DND-41 (cell line): ENCODE data around the gene KAT2B.

Experiments used
- EZH2 ChIP-seq: IDR thresholded peaks from 3 replicates; pipeline ENCODE4 v1.6.1; 2012; ENCODE audit warnings: borderline replicate concordance, low read depth, mild to moderate bottlenecking, moderate library complexity, low read length, inconsistent platforms; ENCODE audit not compliant: severe bottlenecking
- TF ChIP-seq, protein P1 (sequence below): IDR thresholded peaks from 2 replicates; pipeline ENCODE4 v1.5.1; 2012; ENCODE audit warnings: borderline replicate concordance, low read length, moderate library complexity, mild to moderate bottlenecking; ENCODE audit not compliant: poor library complexity, severe bottlenecking; ENCODE audit errors: extremely low read depth

DNA sequence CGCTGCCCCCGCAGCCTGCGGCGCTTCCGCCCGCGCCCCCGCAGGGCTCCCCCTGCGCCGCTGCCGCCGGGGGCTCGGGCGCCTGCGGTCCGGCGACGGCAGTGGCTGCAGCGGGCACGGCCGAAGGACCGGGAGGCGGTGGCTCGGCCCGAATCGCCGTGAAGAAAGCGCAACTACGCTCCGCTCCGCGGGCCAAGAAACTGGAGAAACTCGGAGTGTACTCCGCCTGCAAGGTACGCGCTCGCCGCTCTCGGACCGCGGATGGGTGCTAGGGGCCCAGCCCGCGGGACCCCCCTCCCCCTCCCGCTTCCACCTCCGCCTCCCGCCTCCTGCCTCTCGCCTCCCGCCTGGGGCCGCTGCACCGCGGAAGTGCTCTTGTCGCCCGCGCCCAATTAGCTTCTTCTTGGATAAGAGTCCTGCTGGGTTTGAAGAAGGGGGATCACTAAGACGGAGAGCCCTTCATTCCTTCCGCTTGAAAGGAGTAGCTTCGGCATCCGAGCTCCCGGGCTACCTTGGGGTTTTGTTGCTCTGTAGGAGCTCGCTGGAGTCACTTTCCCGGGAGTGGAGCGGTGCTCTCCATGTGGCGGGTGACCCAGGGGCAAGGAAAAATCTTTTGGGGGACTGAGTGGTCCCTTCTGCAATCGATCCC is 426 bp downstream of the KAT2B start:
- TF ChIP-seq, protein P1, sequence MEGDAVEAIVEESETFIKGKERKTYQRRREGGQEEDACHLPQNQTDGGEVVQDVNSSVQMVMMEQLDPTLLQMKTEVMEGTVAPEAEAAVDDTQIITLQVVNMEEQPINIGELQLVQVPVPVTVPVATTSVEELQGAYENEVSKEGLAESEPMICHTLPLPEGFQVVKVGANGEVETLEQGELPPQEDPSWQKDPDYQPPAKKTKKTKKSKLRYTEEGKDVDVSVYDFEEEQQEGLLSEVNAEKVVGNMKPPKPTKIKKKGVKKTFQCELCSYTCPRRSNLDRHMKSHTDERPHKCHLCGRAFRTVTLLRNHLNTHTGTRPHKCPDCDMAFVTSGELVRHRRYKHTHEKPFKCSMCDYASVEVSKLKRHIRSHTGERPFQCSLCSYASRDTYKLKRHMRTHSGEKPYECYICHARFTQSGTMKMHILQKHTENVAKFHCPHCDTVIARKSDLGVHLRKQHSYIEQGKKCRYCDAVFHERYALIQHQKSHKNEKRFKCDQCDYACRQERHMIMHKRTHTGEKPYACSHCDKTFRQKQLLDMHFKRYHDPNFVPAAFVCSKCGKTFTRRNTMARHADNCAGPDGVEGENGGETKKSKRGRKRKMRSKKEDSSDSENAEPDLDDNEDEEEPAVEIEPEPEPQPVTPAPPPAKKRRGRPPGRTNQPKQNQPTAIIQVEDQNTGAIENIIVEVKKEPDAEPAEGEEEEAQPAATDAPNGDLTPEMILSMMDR, result peak; percentile 34
- no peak for TF ChIP-seq EZH2
